ENCODE data around the gene BLACAT1. TPM values are rescaled to one million over a fixed set of nuclear protein-coding genes. Genes with fewer than 3 reads are reported as not detected.

The BLACAT1 gene
- total and polyA plus RNA-seq, 9 of the 15 experiments (the other 6 are each of a cell fraction or from before 2014, with no cell fraction given): 0.10 to 5.9 (median 0.73) TPM

DNA sequence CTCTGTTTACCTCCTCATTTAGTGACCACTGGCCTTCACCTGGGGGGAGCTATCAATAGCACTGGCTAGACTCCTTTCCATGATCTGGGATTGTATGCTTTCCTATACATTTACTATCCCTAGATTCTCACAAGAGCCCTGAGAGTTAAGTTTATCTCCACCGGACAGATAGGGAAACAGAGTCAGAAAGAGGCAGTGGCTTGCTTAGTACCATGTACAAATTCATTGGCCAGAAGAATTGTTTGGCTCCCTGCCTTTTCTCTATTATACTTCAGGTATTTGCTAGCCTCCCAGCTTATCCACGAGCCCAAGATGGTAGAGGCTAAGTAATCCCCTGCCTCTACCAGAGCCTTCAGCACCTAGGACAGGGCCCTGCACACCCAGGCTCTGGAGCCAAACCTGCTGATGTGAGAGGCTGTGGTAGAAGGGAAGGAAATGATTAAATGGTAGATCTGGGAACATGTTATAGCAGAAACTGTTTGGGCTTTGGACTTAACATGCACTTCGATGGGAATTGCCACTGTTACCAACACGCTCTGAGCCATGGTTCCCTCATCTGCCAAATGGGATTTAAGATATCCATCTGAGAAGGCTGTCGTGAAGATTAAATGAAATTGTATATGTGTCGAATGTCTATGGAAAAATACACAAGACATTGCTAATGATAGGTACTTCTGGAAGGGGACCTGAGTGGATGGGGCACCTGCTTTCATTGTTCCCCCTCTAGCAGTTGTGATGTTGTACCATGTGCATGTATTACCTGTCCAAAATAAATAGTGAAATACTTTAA is 3.1 kb upstream of the BLACAT1 start (continued):
- TF ChIP-seq HDAC3 (IDR thresholded peaks at IDR 0.05; ENCODE audit: borderline replicate concordance, partially characterized antibody): no peak
- no peak for TF ChIP-seq SP1 (CRISPR knock-in tag; IDR thresholded peaks at IDR 0.05)
- TF ChIP-seq MIER1 (IDR thresholded peaks at IDR 0.05; ENCODE audit: low read depth): peak; percentile 96
- TF ChIP-seq TRIM28 (IDR thresholded peaks at IDR 0.05): no peak
- TF ChIP-seq, protein P1, sequence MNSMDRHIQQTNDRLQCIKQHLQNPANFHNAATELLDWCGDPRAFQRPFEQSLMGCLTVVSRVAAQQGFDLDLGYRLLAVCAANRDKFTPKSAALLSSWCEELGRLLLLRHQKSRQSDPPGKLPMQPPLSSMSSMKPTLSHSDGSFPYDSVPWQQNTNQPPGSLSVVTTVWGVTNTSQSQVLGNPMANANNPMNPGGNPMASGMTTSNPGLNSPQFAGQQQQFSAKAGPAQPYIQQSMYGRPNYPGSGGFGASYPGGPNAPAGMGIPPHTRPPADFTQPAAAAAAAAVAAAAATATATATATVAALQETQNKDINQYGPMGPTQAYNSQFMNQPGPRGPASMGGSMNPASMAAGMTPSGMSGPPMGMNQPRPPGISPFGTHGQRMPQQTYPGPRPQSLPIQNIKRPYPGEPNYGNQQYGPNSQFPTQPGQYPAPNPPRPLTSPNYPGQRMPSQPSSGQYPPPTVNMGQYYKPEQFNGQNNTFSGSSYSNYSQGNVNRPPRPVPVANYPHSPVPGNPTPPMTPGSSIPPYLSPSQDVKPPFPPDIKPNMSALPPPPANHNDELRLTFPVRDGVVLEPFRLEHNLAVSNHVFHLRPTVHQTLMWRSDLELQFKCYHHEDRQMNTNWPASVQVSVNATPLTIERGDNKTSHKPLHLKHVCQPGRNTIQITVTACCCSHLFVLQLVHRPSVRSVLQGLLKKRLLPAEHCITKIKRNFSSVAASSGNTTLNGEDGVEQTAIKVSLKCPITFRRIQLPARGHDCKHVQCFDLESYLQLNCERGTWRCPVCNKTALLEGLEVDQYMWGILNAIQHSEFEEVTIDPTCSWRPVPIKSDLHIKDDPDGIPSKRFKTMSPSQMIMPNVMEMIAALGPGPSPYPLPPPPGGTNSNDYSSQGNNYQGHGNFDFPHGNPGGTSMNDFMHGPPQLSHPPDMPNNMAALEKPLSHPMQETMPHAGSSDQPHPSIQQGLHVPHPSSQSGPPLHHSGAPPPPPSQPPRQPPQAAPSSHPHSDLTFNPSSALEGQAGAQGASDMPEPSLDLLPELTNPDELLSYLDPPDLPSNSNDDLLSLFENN (IDR thresholded peaks at IDR 0.05; ENCODE audit: low read depth in 2 of 2, low read length in 2 of 2): no peak
- no peak for TF ChIP-seq GATA2 (CRISPR knock-in tag; IDR thresholded peaks at IDR 0.05)
- no peak for TF ChIP-seq TRIM24 (IDR thresholded peaks at IDR 0.05)
- TF ChIP-seq, protein P2, sequence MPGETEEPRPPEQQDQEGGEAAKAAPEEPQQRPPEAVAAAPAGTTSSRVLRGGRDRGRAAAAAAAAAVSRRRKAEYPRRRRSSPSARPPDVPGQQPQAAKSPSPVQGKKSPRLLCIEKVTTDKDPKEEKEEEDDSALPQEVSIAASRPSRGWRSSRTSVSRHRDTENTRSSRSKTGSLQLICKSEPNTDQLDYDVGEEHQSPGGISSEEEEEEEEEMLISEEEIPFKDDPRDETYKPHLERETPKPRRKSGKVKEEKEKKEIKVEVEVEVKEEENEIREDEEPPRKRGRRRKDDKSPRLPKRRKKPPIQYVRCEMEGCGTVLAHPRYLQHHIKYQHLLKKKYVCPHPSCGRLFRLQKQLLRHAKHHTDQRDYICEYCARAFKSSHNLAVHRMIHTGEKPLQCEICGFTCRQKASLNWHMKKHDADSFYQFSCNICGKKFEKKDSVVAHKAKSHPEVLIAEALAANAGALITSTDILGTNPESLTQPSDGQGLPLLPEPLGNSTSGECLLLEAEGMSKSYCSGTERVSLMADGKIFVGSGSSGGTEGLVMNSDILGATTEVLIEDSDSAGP (CRISPR knock-in tag; IDR thresholded peaks at IDR 0.05): 0 out of 2 replicates have a peak, but pooled peaks have one; percentile 19
- TF ChIP-seq LCOR (CRISPR knock-in tag; IDR thresholded peaks at IDR 0.05): no peak
- TF ChIP-seq, protein P3, sequence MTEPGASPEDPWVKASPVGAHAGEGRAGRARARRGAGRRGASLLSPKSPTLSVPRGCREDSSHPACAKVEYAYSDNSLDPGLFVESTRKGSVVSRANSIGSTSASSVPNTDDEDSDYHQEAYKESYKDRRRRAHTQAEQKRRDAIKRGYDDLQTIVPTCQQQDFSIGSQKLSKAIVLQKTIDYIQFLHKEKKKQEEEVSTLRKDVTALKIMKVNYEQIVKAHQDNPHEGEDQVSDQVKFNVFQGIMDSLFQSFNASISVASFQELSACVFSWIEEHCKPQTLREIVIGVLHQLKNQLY (CRISPR knock-in tag; conservative IDR thresholded peaks at IDR 0.05): no peak
- no peak for TF ChIP-seq ZBTB1 (CRISPR knock-in tag; IDR thresholded peaks at IDR 0.05; ENCODE audit: borderline replicate concordance, low read depth)
- no peak for TF ChIP-seq PYGO2 (tag; IDR thresholded peaks at IDR 0.05)
- TF ChIP-seq SLC30A9 (CRISPR knock-in tag; IDR thresholded peaks at IDR 0.05): no peak
- no peak for TF ChIP-seq TAF15 (IDR thresholded peaks at IDR 0.05; ENCODE audit: low read depth, low read length)
- TF ChIP-seq ZNF324 (CRISPR knock-in tag; IDR thresholded peaks at IDR 0.05): no peak
- TF ChIP-seq CC2D1A (IDR thresholded peaks at IDR 0.05): no peak
- no peak for TF ChIP-seq PML (IDR thresholded peaks at IDR 0.05; ENCODE audit: low read length)
- TF ChIP-seq ZNF253 (CRISPR knock-in tag; conservative IDR thresholded peaks at IDR 0.05): no peak
- TF ChIP-seq MCM7 (IDR thresholded peaks at IDR 0.05): no peak
- TF ChIP-seq ZEB2 (IDR thresholded peaks at IDR 0.05): no peak
- TF ChIP-seq BRCA1 (IDR thresholded peaks at IDR 0.05): no peak
- TF ChIP-seq BRCA1 (CRISPR knock-in tag; IDR thresholded peaks at IDR 0.05): no peak
- TF ChIP-seq, protein P4, sequence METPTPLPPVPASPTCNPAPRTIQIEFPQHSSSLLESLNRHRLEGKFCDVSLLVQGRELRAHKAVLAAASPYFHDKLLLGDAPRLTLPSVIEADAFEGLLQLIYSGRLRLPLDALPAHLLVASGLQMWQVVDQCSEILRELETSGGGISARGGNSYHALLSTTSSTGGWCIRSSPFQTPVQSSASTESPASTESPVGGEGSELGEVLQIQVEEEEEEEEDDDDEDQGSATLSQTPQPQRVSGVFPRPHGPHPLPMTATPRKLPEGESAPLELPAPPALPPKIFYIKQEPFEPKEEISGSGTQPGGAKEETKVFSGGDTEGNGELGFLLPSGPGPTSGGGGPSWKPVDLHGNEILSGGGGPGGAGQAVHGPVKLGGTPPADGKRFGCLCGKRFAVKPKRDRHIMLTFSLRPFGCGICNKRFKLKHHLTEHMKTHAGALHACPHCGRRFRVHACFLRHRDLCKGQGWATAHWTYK (CRISPR knock-in tag; IDR thresholded peaks at IDR 0.05): no peak
